ENCODE results near the gene UPK1A.

Gene UPK1A

DNA sequence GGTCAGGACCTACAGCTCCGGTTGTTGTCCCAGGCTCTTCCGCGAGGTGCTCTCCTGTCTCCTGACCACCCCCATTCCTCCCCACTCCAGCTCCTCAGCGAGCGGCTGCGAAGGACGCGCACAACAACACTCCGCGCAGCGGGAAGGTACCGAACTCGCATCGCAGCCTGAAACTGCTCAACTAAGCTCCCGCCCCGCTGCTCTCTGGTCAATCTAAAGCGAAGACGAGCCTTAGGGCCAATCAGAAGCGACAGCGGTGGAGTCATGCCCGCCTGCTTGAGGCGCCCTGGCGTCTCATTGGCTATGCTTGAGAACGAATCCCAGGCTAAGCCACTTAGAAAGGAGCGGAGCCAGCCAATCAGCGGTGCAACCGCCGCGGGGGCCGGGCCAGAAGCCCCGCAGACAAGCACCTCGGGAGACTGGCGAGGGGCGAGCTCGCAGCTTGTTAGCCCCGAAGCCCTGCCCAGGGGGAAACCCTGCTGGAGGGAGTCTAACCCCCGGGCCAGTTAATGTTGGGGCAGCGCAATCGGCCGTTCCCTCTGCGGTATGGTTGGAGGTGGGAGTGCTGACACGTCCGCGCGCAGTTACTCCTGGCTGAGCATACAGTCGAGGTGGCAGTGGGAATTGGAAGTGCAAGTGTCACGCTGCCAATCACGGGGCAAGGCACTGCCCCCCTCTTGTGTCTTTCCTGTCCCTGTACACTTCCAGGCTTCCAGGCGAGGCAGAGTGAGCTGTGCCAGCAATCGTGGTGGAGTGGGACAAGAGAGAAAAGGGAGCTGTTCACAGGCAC, 36.1 kb downstream of the UPK1A start:
- TF ChIP-seq SPI1 (IDR thresholded peaks at IDR 0.05; ENCODE audit: low read depth, low read length) (no peak), PAX5 (IDR thresholded peaks at IDR 0.05; ENCODE audit: insufficient read depth, low read length, severe bottlenecking) (no peak), POU2F2 (IDR thresholded peaks at IDR 0.05; ENCODE audit: low read depth, low read length) (peak; percentile 21; the same call in 1 of the 2 replicates), TAF1 (IDR thresholded peaks at IDR 0.05; ENCODE audit: low read depth, low read length) (peak; percentile 61; the same call in 1 of the 2 replicates), POLR2A (IDR thresholded peaks at IDR 0.05; ENCODE audit: low read depth, low read length) (peak; percentile 64), POLR2AphosphoS5 (IDR thresholded peaks at IDR 0.05; ENCODE audit: low read depth, low read length) (peak; percentile 52; the same call in 1 of the 2 replicates)
- DNase-seq (ENCODE audit: insufficient read length, low spot score) (peak; percentile 91), FAIRE-seq (peak; percentile 99)

- FAIRE-seq (no peak), DNase-seq (ENCODE audit: insufficient read length, low spot score) (no peak)
- TF ChIP-seq PAX5 (IDR thresholded peaks at IDR 0.05; ENCODE audit: insufficient read depth, low read length, severe bottlenecking) = no peak
- TF ChIP-seq POU2F2 (IDR thresholded peaks at IDR 0.05; ENCODE audit: low read depth, low read length) = no peak
- TF ChIP-seq TAF1 (IDR thresholded peaks at IDR 0.05; ENCODE audit: low read depth, low read length) = no peak
- TF ChIP-seq SPI1 (IDR thresholded peaks at IDR 0.05; ENCODE audit: low read depth, low read length) = no peak
- no peak for TF ChIP-seq POLR2AphosphoS5 (IDR thresholded peaks at IDR 0.05; ENCODE audit: low read depth, low read length)
- no peak for TF ChIP-seq POLR2A (IDR thresholded peaks at IDR 0.05; ENCODE audit: low read depth, low read length)
These were observed 37.0 kb downstream of the UPK1A start for GRCh38 chr19:35703343-35703742.

- DNase-seq (ENCODE audit: insufficient read length, low spot score) (no peak), FAIRE-seq (no peak)
- TF ChIP-seq SPI1 (IDR thresholded peaks at IDR 0.05; ENCODE audit: low read depth, low read length) = no peak
- TF ChIP-seq PAX5 (IDR thresholded peaks at IDR 0.05; ENCODE audit: insufficient read depth, low read length, severe bottlenecking) = no peak
- no peak for TF ChIP-seq POLR2A (IDR thresholded peaks at IDR 0.05; ENCODE audit: low read depth, low read length)
- no peak for TF ChIP-seq TAF1 (IDR thresholded peaks at IDR 0.05; ENCODE audit: low read depth, low read length)
- TF ChIP-seq POU2F2 (IDR thresholded peaks at IDR 0.05; ENCODE audit: low read depth, low read length) = no peak
- TF ChIP-seq POLR2AphosphoS5 (IDR thresholded peaks at IDR 0.05; ENCODE audit: low read depth, low read length) = no peak
These were observed 37.9 kb downstream of the UPK1A start, which contains the start of gene ZBTB32 for GRCh38 chr19:35704218-35704617. TSS of gene ZBTB32 (plus strand) at chr19:35704558. CDS start at chr19:35714627, 10,069 bp downstream.

GRCh38 chr19:35708391-35708790, 42.1 kb downstream of the UPK1A start:
- FAIRE-seq (no peak), DNase-seq (ENCODE audit: insufficient read length, low spot score) (no peak)
- TF ChIP-seq POLR2AphosphoS5 (IDR thresholded peaks at IDR 0.05; ENCODE audit: low read depth, low read length) = no peak
- TF ChIP-seq POU2F2 (IDR thresholded peaks at IDR 0.05; ENCODE audit: low read depth, low read length) = no peak
- TF ChIP-seq POLR2A (IDR thresholded peaks at IDR 0.05; ENCODE audit: low read depth, low read length) = no peak
- no peak for TF ChIP-seq SPI1 (IDR thresholded peaks at IDR 0.05; ENCODE audit: low read depth, low read length)
- TF ChIP-seq PAX5 (IDR thresholded peaks at IDR 0.05; ENCODE audit: insufficient read depth, low read length, severe bottlenecking) = no peak
- TF ChIP-seq TAF1 (IDR thresholded peaks at IDR 0.05; ENCODE audit: low read depth, low read length) = no peak

- peak; percentile 99 for FAIRE-seq
- TF ChIP-seq POU2F2 (IDR thresholded peaks at IDR 0.05; ENCODE audit: low read depth, low read length) (peak; percentile 100), TAF1 (IDR thresholded peaks at IDR 0.05; ENCODE audit: low read depth, low read length) (peak; percentile 29; the same call in 1 of the 2 replicates), POLR2A (IDR thresholded peaks at IDR 0.05; ENCODE audit: low read depth, low read length) (peak; percentile 51), SPI1 (IDR thresholded peaks at IDR 0.05; ENCODE audit: low read depth, low read length) (peak; percentile 53), PAX5 (IDR thresholded peaks at IDR 0.05; ENCODE audit: insufficient read depth, low read length, severe bottlenecking) (no peak), POLR2AphosphoS5 (IDR thresholded peaks at IDR 0.05; ENCODE audit: low read depth, low read length) (peak; percentile 49; the same call in 1 of the 2 replicates)
- DNase-seq (ENCODE audit: insufficient read length, low spot score) = peak; percentile 43
These were observed 44.7 kb downstream of the UPK1A start for GRCh38 chr19:35710784-35711723.

GRCh38 chr19:35712567-35713505, 46.5 kb downstream of the UPK1A start:
- TF ChIP-seq PAX5 (IDR thresholded peaks at IDR 0.05; ENCODE audit: insufficient read depth, low read length, severe bottlenecking) (no peak), SPI1 (IDR thresholded peaks at IDR 0.05; ENCODE audit: low read depth, low read length) (peak; percentile 83), POU2F2 (IDR thresholded peaks at IDR 0.05; ENCODE audit: low read depth, low read length) (peak; percentile 82), POLR2AphosphoS5 (IDR thresholded peaks at IDR 0.05; ENCODE audit: low read depth, low read length) (peak; percentile 75), TAF1 (IDR thresholded peaks at IDR 0.05; ENCODE audit: low read depth, low read length) (peak; percentile 84), POLR2A (IDR thresholded peaks at IDR 0.05; ENCODE audit: low read depth, low read length) (peak; percentile 84)
- FAIRE-seq (peak; percentile 93), DNase-seq (ENCODE audit: insufficient read length, low spot score) (peak; percentile 57)

DNA sequence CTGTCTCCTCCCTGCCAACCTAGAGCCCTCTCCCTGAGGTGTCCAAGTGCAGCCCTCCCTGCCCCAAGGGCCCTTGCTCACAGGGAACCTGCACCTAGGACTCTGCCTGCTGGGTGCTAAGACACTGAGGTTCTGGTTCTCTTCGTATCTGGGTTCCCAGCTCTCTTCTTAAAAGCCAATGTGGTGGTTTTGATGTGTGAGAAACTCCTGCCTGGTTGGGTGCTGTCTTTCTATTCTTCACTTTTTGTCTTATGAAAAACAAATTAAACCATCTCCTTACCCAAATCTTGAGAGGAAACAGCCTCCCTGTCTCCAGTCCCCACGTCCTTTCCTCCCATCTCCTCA, 47.2 kb downstream of the UPK1A start:
- no peak for DNase-seq (ENCODE audit: insufficient read length, low spot score)
- no peak for FAIRE-seq
- TF ChIP-seq SPI1 (IDR thresholded peaks at IDR 0.05; ENCODE audit: low read depth, low read length) (no peak), TAF1 (IDR thresholded peaks at IDR 0.05; ENCODE audit: low read depth, low read length) (no peak), POU2F2 (IDR thresholded peaks at IDR 0.05; ENCODE audit: low read depth, low read length) (no peak), PAX5 (IDR thresholded peaks at IDR 0.05; ENCODE audit: insufficient read depth, low read length, severe bottlenecking) (no peak), POLR2AphosphoS5 (IDR thresholded peaks at IDR 0.05; ENCODE audit: low read depth, low read length) (no peak), POLR2A (IDR thresholded peaks at IDR 0.05; ENCODE audit: low read depth, low read length) (no peak)
